Uterus (tissue), 4 donors: ENCODE results near the gene SLC26A1. TPM values are rescaled to one million over a fixed set of nuclear protein-coding genes. Genes with fewer than 3 reads are reported as not detected.

Experiments used
- DNase-seq, 2 donors: peaks; one replicate each; pipeline ENCODE4 v3.0.0-alpha.2; 2019 to 2020
- H3K27ac ChIP-seq, 2 donors: fragments of 200-600 bp; sonication (generic); 1 replicate in 1 of 2; 2 replicates in 1 of 2; pipeline ENCODE4 v1.5.1; 2016 to 2018
- H3K27me3 ChIP-seq, 2 donors: fragments of 200-600 bp; sonication (generic); one replicate each; pipeline ENCODE4 v1.5.1; 2018 to 2019; ENCODE audit warnings: control low read depth in 1 of 2
- H3K36me3 ChIP-seq, 2 donors: fragments of 200-600 bp; sonication (generic); one replicate each; pipeline ENCODE4 v1.5.1; 2019; ENCODE audit warnings: control low read depth in 1 of 2
- H3K4me1 ChIP-seq, 2 donors: fragments of 200-600 bp; sonication (generic); one replicate each; pipeline ENCODE4 v1.5.1; 2018 to 2019; ENCODE audit warnings: control low read depth in 1 of 2
- H3K4me3 ChIP-seq, 2 donors: fragments of 200-600 bp; sonication (generic); 1 replicate in 1 of 2; 2 replicates in 1 of 2; pipeline ENCODE4 v1.5.1; 2018 to 2019; ENCODE audit warnings: mild to moderate bottlenecking in 1 of 2
- H3K9me3 ChIP-seq, 2 donors: fragments of 200-600 bp; sonication (generic); one replicate each; pipeline ENCODE4 v1.5.1; 2019; ENCODE audit warnings: control low read depth in 1 of 2
- CTCF ChIP-seq, 4 experiments: fragments of 200-600 bp in 2 of 4; fragments of 450-650 bp in 2 of 4; sonication (generic) in 2 of 4; IDR thresholded peaks; one replicate each; pipeline ENCODE4 v1.5.1; 2016 to 2019; ENCODE audit warnings: antibody characterized with exemption in 4 of 4, mild to moderate bottlenecking in 2 of 4, moderate library complexity in 1 of 4
- POLR2A ChIP-seq, 2 donors: fragments of 450-650 bp; IDR thresholded peaks; one replicate each; pipeline ENCODE4 v1.6.1; 2016; ENCODE audit warnings: antibody characterized with exemption in 2 of 2, mild to moderate bottlenecking in 1 of 2, moderate library complexity in 1 of 2
- intact Hi-C: fragments of 100-400 bp; cut with DNase I; formaldehyde crosslinking; loops from one replicate; pipeline ENCODE4 v1.15.1; 2023; ENCODE audit warnings: low total_unique reads
- total RNA-seq, 4 donors: library from RNA; depleted of rRNA in 3 of 4; stranded (reverse); fragments of >200 nt in 3 of 4; gene quantifications; one replicate each; pipeline versions ENCODE4 v1.1.0 to v1.2.4, GENCODE V29; 2014 to 2023
- donor health status: DM: yes; HTN: yes; CAD: no.

Gene SLC26A1
- total RNA-seq, 4 donors from 2014 or later = 0.07 to 0.12 TPM; not detected in 2

GRCh38 chr4:1036095-1036494 is 42.9 kb upstream of the SLC26A1 start:
- H3K36me3 ChIP-seq = no peaks in the 10 kb centered on the region
- DNase-seq = no peak
- H3K9me3 ChIP-seq = no peaks in the 10 kb centered on the region
- no peak overlapping the region for H3K27ac ChIP-seq
- H3K27me3 ChIP-seq = peaks cover 0 to 6% of the 10 kb centered on the region in 2 donors
- H3K4me1 ChIP-seq = no peaks in the 10 kb centered on the region
- no peak for TF ChIP-seq POLR2A (IDR thresholded peaks at IDR 0.05)
- no peak for TF ChIP-seq CTCF (IDR thresholded peaks at IDR 0.05)
- H3K4me3 ChIP-seq = no peak overlapping the region
- intact Hi-C loops = no loop called here

GRCh38 chr4:1035510-1035909 is 42.3 kb upstream of the SLC26A1 start:
- H3K4me3 ChIP-seq = no peak overlapping the region
- peaks cover 0 to 11% of the 10 kb centered on the region in 2 donors for H3K27me3 ChIP-seq
- DNase-seq = no peak
- H3K36me3 ChIP-seq = no peaks in the 10 kb centered on the region
- no peak overlapping the region for H3K27ac ChIP-seq
- H3K9me3 ChIP-seq = no peaks in the 10 kb centered on the region
- intact Hi-C loops = no loop called here
- no peaks in the 10 kb centered on the region for H3K4me1 ChIP-seq
- TF ChIP-seq POLR2A (IDR thresholded peaks at IDR 0.05) (no peak), CTCF (IDR thresholded peaks at IDR 0.05) (no peak)

GRCh38 chr4:1033840-1034551 is 40.8 kb upstream of the SLC26A1 start:
- intact Hi-C loops = no loop called here
- Histone ChIP-seq H3K4me3 (no peak overlapping the region), H3K27me3 (peaks cover 0 to 23% of the 10 kb centered on the region in 2 donors), H3K4me1 (no peaks in the 10 kb centered on the region), H3K9me3 (no peaks in the 10 kb centered on the region), H3K27ac (no peak overlapping the region), H3K36me3 (no peaks in the 10 kb centered on the region)
- no peak for TF ChIP-seq CTCF (IDR thresholded peaks at IDR 0.05)
- no peak for TF ChIP-seq POLR2A (IDR thresholded peaks at IDR 0.05)
- DNase-seq = peak in 1 of 2 donors; percentile 70

GRCh38 chr4:1032861-1033260 is 39.7 kb upstream of the SLC26A1 start:
- intact Hi-C loops = no loop called here
- no peak overlapping the region for H3K4me3 ChIP-seq
- H3K9me3 ChIP-seq = no peaks in the 10 kb centered on the region
- no peak for DNase-seq
- TF ChIP-seq CTCF (IDR thresholded peaks at IDR 0.05) (no peak), POLR2A (IDR thresholded peaks at IDR 0.05) (no peak)
- H3K27ac ChIP-seq = no peak overlapping the region
- no peaks in the 10 kb centered on the region for H3K36me3 ChIP-seq
- peaks cover 0 to 23% of the 10 kb centered on the region in 2 donors for H3K27me3 ChIP-seq
- no peaks in the 10 kb centered on the region for H3K4me1 ChIP-seq

- TF ChIP-seq POLR2A (IDR thresholded peaks at IDR 0.05) = no peak
- no peak for TF ChIP-seq CTCF (IDR thresholded peaks at IDR 0.05)
- DNase-seq = no peak
- intact Hi-C loops = no loop called here
- Histone ChIP-seq H3K9me3 (no peaks in the 10 kb centered on the region), H3K36me3 (no peaks in the 10 kb centered on the region), H3K27me3 (peaks cover 0 to 23% of the 10 kb centered on the region in 2 donors), H3K4me1 (no peaks in the 10 kb centered on the region), H3K27ac (no peak overlapping the region), H3K4me3 (no peak overlapping the region)
Observed at GRCh38 chr4:1031956-1032795, 39.0 kb upstream of the SLC26A1 start.
